Measurements from ENCODE around the gene UEVLD. TPM values are rescaled to one million over a fixed set of nuclear protein-coding genes. Genes with fewer than 3 reads are reported as not detected.
"Not testable (repeated sequence)": the region's sequence is repeated elsewhere in the genome, so short reads cannot be mapped to it uniquely, and the experiment has no call there.

The UEVLD gene
- total RNA-seq, 2 experiments from 2014 or later, result 13.9 to 22.8 TPM

DNA sequence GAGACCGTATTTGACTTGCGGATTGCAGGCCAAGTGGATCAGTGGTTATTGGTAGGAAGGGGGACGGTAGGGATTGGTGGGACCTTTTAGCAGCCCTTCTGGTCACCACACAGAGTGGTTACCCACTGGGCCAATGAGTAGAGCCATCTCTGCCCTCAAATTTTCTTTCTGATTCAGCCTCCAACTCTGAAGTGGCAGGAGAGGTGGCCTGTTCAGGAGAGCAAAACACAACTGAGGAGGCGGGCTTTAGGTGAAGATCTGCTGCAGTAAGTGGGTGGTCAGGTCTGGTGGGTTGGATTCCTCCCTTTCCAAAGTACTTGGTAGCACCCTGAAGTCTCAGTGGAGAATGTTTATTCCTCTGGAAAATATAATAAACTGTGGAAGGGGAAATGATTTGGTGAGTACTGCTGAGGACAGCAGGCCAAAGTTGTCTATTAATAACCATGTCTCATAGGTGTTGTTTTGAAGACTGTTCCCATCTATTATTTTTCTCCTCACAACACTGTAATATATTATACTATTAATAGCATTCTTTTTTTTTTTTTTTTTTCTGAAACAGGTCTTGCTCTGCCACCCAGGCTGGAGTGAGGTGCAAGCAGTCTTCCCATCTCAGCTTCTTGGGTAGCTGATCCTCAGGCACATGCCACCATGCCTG lies 12.5 kb upstream of the UEVLD start:
- ATAC-seq, result no peak
- ChIA-PET POLR2A (no interaction called here), CTCF (interaction anchor here (1.3 to 2.0 kb wide), 2 partner anchors 15 to 121 kb away, joined by 3 to 5 read pairs; no protein-coding TSS in a partner anchor)
- Mint-ChIP-seq H3K9me3 (no peaks in the 10 kb centered on the region), H3K4me1 (ENCODE audit: low read depth) (no peaks in the 10 kb centered on the region), H3K36me3 (ENCODE audit: low read depth) (peaks cover 2% of the 10 kb centered on the region), H3K27ac (no peak overlapping the region), H3K27me3 (no peaks in the 10 kb centered on the region), H3K4me3 (no peak overlapping the region)
- TF ChIP-seq, protein P1, sequence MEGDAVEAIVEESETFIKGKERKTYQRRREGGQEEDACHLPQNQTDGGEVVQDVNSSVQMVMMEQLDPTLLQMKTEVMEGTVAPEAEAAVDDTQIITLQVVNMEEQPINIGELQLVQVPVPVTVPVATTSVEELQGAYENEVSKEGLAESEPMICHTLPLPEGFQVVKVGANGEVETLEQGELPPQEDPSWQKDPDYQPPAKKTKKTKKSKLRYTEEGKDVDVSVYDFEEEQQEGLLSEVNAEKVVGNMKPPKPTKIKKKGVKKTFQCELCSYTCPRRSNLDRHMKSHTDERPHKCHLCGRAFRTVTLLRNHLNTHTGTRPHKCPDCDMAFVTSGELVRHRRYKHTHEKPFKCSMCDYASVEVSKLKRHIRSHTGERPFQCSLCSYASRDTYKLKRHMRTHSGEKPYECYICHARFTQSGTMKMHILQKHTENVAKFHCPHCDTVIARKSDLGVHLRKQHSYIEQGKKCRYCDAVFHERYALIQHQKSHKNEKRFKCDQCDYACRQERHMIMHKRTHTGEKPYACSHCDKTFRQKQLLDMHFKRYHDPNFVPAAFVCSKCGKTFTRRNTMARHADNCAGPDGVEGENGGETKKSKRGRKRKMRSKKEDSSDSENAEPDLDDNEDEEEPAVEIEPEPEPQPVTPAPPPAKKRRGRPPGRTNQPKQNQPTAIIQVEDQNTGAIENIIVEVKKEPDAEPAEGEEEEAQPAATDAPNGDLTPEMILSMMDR (IDR thresholded peaks at IDR 0.05), result no peak
- DNase-seq, result no peak
- intact Hi-C loops (cut with micrococcal nuclease), result no loop called here

DNA sequence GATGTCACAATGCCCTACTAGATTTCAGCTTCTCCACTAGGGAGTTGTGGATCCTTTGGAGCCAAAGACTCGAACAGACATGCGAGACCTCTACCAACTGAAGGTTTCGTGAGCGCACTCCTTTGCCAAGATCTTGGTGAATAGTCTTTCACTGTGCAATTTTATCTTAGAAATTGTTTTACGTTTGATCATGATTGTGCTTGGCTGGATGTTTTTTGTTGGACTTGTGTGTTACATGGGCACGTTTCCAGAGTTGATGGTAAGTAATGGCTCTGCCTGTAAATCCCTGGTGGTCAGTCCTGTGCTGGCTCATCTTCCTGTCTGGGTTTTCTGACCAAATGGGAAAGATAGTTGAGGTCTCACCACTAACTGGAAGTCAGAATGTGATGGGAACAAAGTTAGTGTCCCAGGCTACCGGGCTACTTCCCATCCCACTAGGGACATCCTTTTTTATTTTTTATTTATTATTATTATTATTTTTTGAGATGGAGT lies 11.3 kb upstream of the UEVLD start, which contains the start of gene MISFA:
MISFA (plus strand) TSS at position 51 of the 492 bp plus-strand sequence; CDS start at position 191, 140 bp downstream.
- Mint-ChIP-seq H3K4me3 (no peak within 1 kb of the TSS), H3K4me1 (ENCODE audit: low read depth) (no peaks in the 10 kb centered on the region), H3K27me3 (no peaks in the 10 kb centered on the region), H3K27ac (no peak within 1 kb of the TSS), H3K9me3 (no peaks in the 10 kb centered on the region), H3K36me3 (ENCODE audit: low read depth) (no peaks in the 10 kb centered on the region)
- TF ChIP-seq, protein P1 (IDR thresholded peaks at IDR 0.05), result no peak
- ATAC-seq, result no peak
- no peak for DNase-seq
- intact Hi-C loops (cut with micrococcal nuclease), result no loop called here
- CTCF ChIA-PET, result interaction anchor here (1.8 kb wide), 1 partner anchor 60 kb away, joined by 4 read pairs; no protein-coding TSS in a partner anchor
- POLR2A ChIA-PET, result interaction anchor here (0.5 kb wide), 1 partner anchor 29 kb away, joined by 3 read pairs; no protein-coding TSS in a partner anchor

DNA sequence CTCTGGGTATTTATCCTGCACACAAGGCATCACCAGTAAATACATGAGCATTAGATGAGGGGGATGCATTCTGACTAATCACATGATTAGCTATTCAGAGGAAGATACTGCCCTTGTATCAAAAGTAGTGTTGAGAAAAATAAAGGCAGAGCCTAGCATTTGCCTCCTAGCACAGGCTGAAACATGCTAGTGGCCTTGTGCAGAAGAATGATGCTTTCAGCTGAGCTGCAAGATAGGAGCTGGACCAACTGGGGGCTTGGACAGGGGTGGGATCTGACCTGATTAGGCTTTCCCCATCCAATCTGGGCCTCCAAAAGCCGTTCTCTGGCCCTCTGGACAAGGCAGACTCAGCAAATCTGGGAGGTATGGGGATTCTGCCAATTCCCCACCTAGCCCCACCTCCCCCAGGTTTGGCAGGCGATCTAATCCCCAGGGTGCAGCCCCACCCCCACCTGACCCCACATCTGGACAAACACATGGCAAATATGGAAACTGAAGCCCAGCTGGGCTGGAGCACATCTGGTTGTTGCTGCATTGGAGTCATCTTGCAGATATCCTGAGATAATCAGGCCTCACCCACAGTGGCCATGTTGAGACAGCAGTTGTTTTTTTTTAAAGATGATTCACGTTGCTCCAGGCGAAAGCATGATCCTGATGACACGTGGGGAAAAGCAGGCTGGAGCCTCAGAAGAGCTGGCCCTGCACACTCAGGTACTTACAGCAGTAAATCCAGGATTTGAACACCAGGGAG lies 6.6 kb upstream of the UEVLD start:
- Mint-ChIP-seq H3K27ac (no peak overlapping the region), H3K27me3 (no peaks in the 10 kb centered on the region)

DNA sequence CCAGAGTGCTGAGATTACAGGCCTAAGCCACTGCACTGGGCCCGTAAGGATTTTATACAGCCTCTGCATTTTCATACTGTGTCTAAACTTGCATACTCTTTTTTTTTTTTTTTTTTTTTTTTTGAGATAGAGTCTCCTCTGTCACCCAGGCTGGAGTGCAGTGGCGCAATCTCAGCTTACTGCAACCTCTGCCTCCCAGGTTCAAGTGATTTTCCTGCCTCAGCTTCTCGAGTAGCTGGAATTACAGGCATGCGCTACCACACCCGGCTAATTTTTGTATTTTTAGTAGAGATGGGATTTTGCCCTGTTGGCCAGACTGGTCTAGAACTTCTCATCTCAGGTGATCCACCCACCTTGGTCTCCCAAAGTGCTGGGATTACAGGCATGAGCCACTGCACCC lies 5.6 kb upstream of the UEVLD start:
- H3K4me3 Mint-ChIP-seq; ATAC-seq; DNase-seq; H3K36me3 Mint-ChIP-seq (ENCODE audit: low read depth); intact Hi-C loops (cut with micrococcal nuclease); H3K27ac Mint-ChIP-seq; H3K27me3 Mint-ChIP-seq; H3K9me3 Mint-ChIP-seq; H3K4me1 Mint-ChIP-seq (ENCODE audit: low read depth): not testable (repeated sequence)
- ChIA-PET CTCF (interaction anchor here (0.6 to 0.9 kb wide), 2 partner anchors 39 to 91 kb away, joined by 3 read pairs; no protein-coding TSS in a partner anchor), POLR2A (interaction anchor here (0.6 to 1.0 kb wide), 2 partner anchors 12 to 44 kb away, joined by 3 read pairs; no protein-coding TSS in a partner anchor)

More for the DNA sequence above, 6.6 kb upstream of the UEVLD start:
- DNase-seq (no peak), ATAC-seq (no peak)
- H3K4me1 Mint-ChIP-seq (ENCODE audit: low read depth), result peaks cover 8% of the 10 kb centered on the region
- no peaks in the 10 kb centered on the region for H3K36me3 Mint-ChIP-seq (ENCODE audit: low read depth)
- intact Hi-C loops (cut with micrococcal nuclease), result no loop called here
- no peak overlapping the region for H3K4me3 Mint-ChIP-seq
- CTCF ChIA-PET, result interaction anchor here (0.9 to 1.4 kb wide), 2 partner anchors 54 to 90 kb away, joined by 3 to 5 read pairs; no protein-coding TSS in a partner anchor
- TF ChIP-seq, protein P1 (IDR thresholded peaks at IDR 0.05), result no peak
- no peaks in the 10 kb centered on the region for H3K9me3 Mint-ChIP-seq
- POLR2A ChIA-PET, result interaction anchor here (1.7 kb wide), 1 partner anchor 16 kb away, joined by 3 read pairs; no protein-coding TSS in a partner anchor

DNA sequence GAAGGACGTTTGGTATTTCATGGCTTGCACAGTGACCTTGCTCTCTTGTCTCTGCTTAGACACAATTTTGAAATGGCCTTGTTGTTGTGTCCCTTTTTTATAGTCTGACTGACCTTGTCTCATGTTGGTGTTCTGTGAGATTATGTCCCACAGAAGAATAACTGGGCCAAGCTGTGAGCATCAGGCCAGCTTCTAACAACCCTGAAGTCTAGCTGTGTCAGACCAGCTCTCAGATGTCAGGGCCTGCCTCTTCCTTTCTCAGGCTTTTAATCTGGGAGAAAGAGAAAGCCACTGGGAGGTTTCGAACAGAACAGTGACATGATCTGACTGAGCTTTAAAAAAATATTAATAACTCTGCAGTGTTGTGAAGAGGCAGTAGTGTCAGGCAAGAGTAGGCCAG lies 2.0 kb upstream of the UEVLD start:
- H3K27me3 Mint-ChIP-seq, result no peaks in the 10 kb centered on the region
- ChIA-PET POLR2A (interaction anchor here (1.1 to 1.6 kb wide), 2 partner anchors 38 to 196 kb away, joined by 3 read pairs; partner anchors contain the start of gene LDHA), CTCF (interaction anchor here (1.2 kb wide), 1 partner anchor 43 kb away, joined by 4 read pairs; the partner anchor contains the start of gene SPTY2D1)
- peak overlapping the region; percentile 53 for H3K27ac Mint-ChIP-seq
- intact Hi-C loops (cut with micrococcal nuclease), result no loop called here
- TF ChIP-seq, protein P1 (IDR thresholded peaks at IDR 0.05), result no peak
- H3K9me3 Mint-ChIP-seq, result no peaks in the 10 kb centered on the region
- ATAC-seq, result no peak
- no peak for DNase-seq
- no peaks in the 10 kb centered on the region for H3K36me3 Mint-ChIP-seq (ENCODE audit: low read depth)
- peaks cover 10% of the 10 kb centered on the region for H3K4me1 Mint-ChIP-seq (ENCODE audit: low read depth)
- H3K4me3 Mint-ChIP-seq, result no peak overlapping the region

Data from activated CD8-positive, alpha-beta T cell treated with anti-CD3 and anti-CD28 coated beads for 36 hours (primary cell).